Endothelial cell of umbilical vein (primary cell): Measurements from ENCODE around the gene PDLIM1.

Experiments used
- EZH2 ChIP-seq: IDR thresholded peaks from 2 replicates; pipeline ENCODE4 v1.6.1; 2012; ENCODE audit warnings: borderline replicate concordance, low read depth, mild to moderate bottlenecking, moderate library complexity, low read length, inconsistent platforms; ENCODE audit not compliant: severe bottlenecking
- FOS ChIP-seq: IDR thresholded peaks from 2 replicates; pipeline ENCODE4 v1.6.1; 2011; ENCODE audit warnings: mild to moderate bottlenecking, low read length, moderate library complexity, borderline replicate concordance; ENCODE audit not compliant: insufficient read depth
- POLR2A ChIP-seq: IDR thresholded peaks from 2 replicates; pipeline ENCODE4 v1.6.1; 2012; ENCODE audit warnings: low read depth, mild to moderate bottlenecking, control low read depth, low read length
- TF ChIP-seq, protein P1 (sequence below), 2 donors: IDR thresholded peaks; 1 replicate in 1 of 2; 2 replicates in 1 of 2; pipeline ENCODE4 v1.5.1; 2011; ENCODE audit warnings: low read length in 2 of 2, mild to moderate bottlenecking in 2 of 2, moderate library complexity in 2 of 2, control low read depth in 1 of 2, inconsistent platforms in 1 of 2, low read depth in 1 of 2; ENCODE audit not compliant: insufficient read depth in 1 of 2; ENCODE audit errors: extremely low read depth in 1 of 2

- TF ChIP-seq, protein P1, sequence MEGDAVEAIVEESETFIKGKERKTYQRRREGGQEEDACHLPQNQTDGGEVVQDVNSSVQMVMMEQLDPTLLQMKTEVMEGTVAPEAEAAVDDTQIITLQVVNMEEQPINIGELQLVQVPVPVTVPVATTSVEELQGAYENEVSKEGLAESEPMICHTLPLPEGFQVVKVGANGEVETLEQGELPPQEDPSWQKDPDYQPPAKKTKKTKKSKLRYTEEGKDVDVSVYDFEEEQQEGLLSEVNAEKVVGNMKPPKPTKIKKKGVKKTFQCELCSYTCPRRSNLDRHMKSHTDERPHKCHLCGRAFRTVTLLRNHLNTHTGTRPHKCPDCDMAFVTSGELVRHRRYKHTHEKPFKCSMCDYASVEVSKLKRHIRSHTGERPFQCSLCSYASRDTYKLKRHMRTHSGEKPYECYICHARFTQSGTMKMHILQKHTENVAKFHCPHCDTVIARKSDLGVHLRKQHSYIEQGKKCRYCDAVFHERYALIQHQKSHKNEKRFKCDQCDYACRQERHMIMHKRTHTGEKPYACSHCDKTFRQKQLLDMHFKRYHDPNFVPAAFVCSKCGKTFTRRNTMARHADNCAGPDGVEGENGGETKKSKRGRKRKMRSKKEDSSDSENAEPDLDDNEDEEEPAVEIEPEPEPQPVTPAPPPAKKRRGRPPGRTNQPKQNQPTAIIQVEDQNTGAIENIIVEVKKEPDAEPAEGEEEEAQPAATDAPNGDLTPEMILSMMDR (IDR thresholded peaks at IDR 0.05; ENCODE audit: extremely low read depth in 1 of 2, insufficient read depth in 1 of 2, low read depth in 1 of 2, low read length in 2 of 2), result no peak
- no peak for TF ChIP-seq POLR2A
- TF ChIP-seq FOS, result no peak
- no peak for TF ChIP-seq EZH2
These were observed 21.5 kb upstream of the PDLIM1 start for GRCh38 chr10:95312257-95312656.
